Measurements from ENCODE around the gene CACNG6.
A peak's percentile ranks its signal among the peaks of the same experiment; 100 is the strongest.

CACNG6 gene

GRCh38 chr19:53969366-53969765 lies 22.1 kb upstream of the CACNG6 start:
- no peak for DNase-seq

GRCh38 chr19:53971673-53972072 lies 19.8 kb upstream of the CACNG6 start:
- no peak for DNase-seq

- peak; percentile 47 to 55 for DNase-seq
Observed at GRCh38 chr19:53977429-53977990, 13.9 kb upstream of the CACNG6 start.

- DNase-seq, result peak in 1 of 2 donors; percentile 17
Observed at GRCh38 chr19:53977991-53978731, 13.3 kb upstream of the CACNG6 start.

GRCh38 chr19:53978975-53979801 lies 12.2 kb upstream of the CACNG6 start:
- DNase-seq, result no peak

GRCh38 chr19:53980539-53981375 lies 10.7 kb upstream of the CACNG6 start:
- no peak for DNase-seq

- DNase-seq, result no peak
Observed at GRCh38 chr19:53981376-53981951, 10.0 kb upstream of the CACNG6 start.

GRCh38 chr19:53982001-53982451 lies 9.4 kb upstream of the CACNG6 start:
- DNase-seq, result no peak

GRCh38 chr19:53982611-53983010 lies 8.8 kb upstream of the CACNG6 start:
- no peak for DNase-seq

GRCh38 chr19:53983457-53984289 lies 7.8 kb upstream of the CACNG6 start:
- no peak for DNase-seq

GRCh38 chr19:53985863-53986262 lies 5.6 kb upstream of the CACNG6 start:
- DNase-seq, result no peak

GRCh38 chr19:53988981-53989380 lies 2.5 kb upstream of the CACNG6 start:
- no peak for DNase-seq

GRCh38 chr19:53989600-53990533 lies 1.6 kb upstream of the CACNG6 start:
- DNase-seq, result no peak

GRCh38 chr19:53992211-53992610 lies 774 bp downstream of the CACNG6 start:
- no peak for DNase-seq

GRCh38 chr19:53992815-53993214 lies 1.4 kb downstream of the CACNG6 start:
- DNase-seq, result no peak

GRCh38 chr19:53993448-53993847 lies 2.0 kb downstream of the CACNG6 start:
- no peak for DNase-seq

GRCh38 chr19:53994811-53995210 lies 3.4 kb downstream of the CACNG6 start:
- no peak for DNase-seq

- no peak for DNase-seq
Observed at GRCh38 chr19:53998223-53998622, 6.8 kb downstream of the CACNG6 start.

- no peak for DNase-seq
Observed at GRCh38 chr19:53999694-54000093, 8.3 kb downstream of the CACNG6 start.

GRCh38 chr19:54001496-54001895 lies 10.1 kb downstream of the CACNG6 start:
- no peak for DNase-seq
